Fibroblast of villous mesenchyme (primary cell): ENCODE data around the gene DENND5B. TPM values are rescaled to one million over a fixed set of nuclear protein-coding genes. Genes with fewer than 3 reads are reported as not detected.

ENCODE experiments used
- DNase-seq: peaks from one replicate; pipeline ENCODE4 v3.0.0-alpha.2; 2010; ENCODE audit warnings: low read depth
- H3K4me3 ChIP-seq: 2 replicates; pipeline ENCODE4 v1.5.1; 2011; ENCODE audit warnings: low read depth, mild to moderate bottlenecking, low read length
- CTCF ChIP-seq: IDR thresholded peaks from 2 replicates; pipeline ENCODE4 v1.5.1; 2012; ENCODE audit warnings: low read depth, mild to moderate bottlenecking, low read length; ENCODE audit not compliant: insufficient read depth
- total RNA-seq: library from RNA; depleted of rRNA; stranded (reverse); fragments of >200 nt; gene quantifications from 2 replicates; pipeline ENCODE4 v1.2.3, GENCODE V29; 2012

The DENND5B gene
- total RNA-seq, 1 donor, result 11.7 TPM

GRCh38 chr12:31485571-31485970 is 105.4 kb downstream of the DENND5B start:
- DNase-seq, result no peak
- no peak overlapping the region for H3K4me3 ChIP-seq
- no peak for TF ChIP-seq CTCF

- no peak for TF ChIP-seq CTCF
- no peak for DNase-seq
- H3K4me3 ChIP-seq, result no peak overlapping the region
Measured at GRCh38 chr12:31482816-31483215, 108.1 kb downstream of the DENND5B start.

GRCh38 chr12:31481415-31481814 is 109.5 kb downstream of the DENND5B start:
- H3K4me3 ChIP-seq, result no peak overlapping the region
- no peak for TF ChIP-seq CTCF
- DNase-seq, result no peak

- DNase-seq, result no peak
- no peak overlapping the region for H3K4me3 ChIP-seq
- TF ChIP-seq CTCF, result no peak
Measured at GRCh38 chr12:31479516-31480210, 111.3 kb downstream of the DENND5B start.

GRCh38 chr12:31478898-31479297 is 112.0 kb downstream of the DENND5B start:
- H3K4me3 ChIP-seq, result no peak overlapping the region
- DNase-seq, result no peak
- no peak for TF ChIP-seq CTCF

- H3K4me3 ChIP-seq, result no peak overlapping the region
- no peak for DNase-seq
- TF ChIP-seq CTCF, result no peak
Measured at GRCh38 chr12:31478425-31478824, 112.5 kb downstream of the DENND5B start.

- H3K4me3 ChIP-seq, result no peak overlapping the region
- DNase-seq, result no peak
- no peak for TF ChIP-seq CTCF
Measured at GRCh38 chr12:31477687-31478086, 113.2 kb downstream of the DENND5B start.
